SK-MEL-5 (cell line): ENCODE data around the gene HGF. TPM values are rescaled to one million over a fixed set of nuclear protein-coding genes. Genes with fewer than 3 reads are reported as not detected.
"Not testable (repeated sequence)": the region's sequence is repeated elsewhere in the genome, so short reads cannot be mapped to it uniquely, and the experiment has no call there.

Source experiments
- DNase-seq: peaks from one replicate; pipeline ENCODE4 v3.0.0-alpha.2; 2016; ENCODE audit warnings: low read depth, low spot score
- in situ Hi-C: cut with HindIII; loops from 2 replicates; pipeline ENCODE4 v1.10.0; 2016; ENCODE audit warnings: low sequenced_read_pairs, high pct_unique_total_duplicates, low pct_unique_long_range_greater_than_20kb
- polyA plus RNA-seq, 2 experiments: library from polyadenylated mRNA; depleted of rRNA; stranded (reverse); fragments of >200 nt; gene quantifications; 2 replicates each; pipeline ENCODE4 v1.2.3, GENCODE V29; 2015
- total RNA-seq: library from RNA; depleted of rRNA; stranded (reverse); fragments of >200 nt; shearing (Covaris generic); gene quantifications from 2 replicates; pipeline ENCODE4 v1.2.3, GENCODE V29; 2014; rRNA removed

HGF gene
- total RNA-seq = 0.11 and 0.27 TPM in 2 replicates
- polyA plus RNA-seq (2015; cell fraction: cytosol; rRNA removed) = 0.13 TPM in 1 of 2 replicates, not detected in the other
- 0.07 and 0.28 TPM in 2 replicates for polyA plus RNA-seq (2015; cell fraction: nucleus; rRNA removed)

- in situ Hi-C loops = no loop called here
- DNase-seq = peak; percentile 28
These were observed at the start of gene HGF for GRCh38 chr7:81769891-81770727. HGF (minus strand) TSS chr7:81770047; CDS start chr7:81769971, 76 bp downstream.

- in situ Hi-C loops = no loop called here
- DNase-seq = no peak
These were observed 46.5 kb upstream of the HGF start for GRCh38 chr7:81816312-81816711.

- in situ Hi-C loops, DNase-seq: not testable (repeated sequence)
These were observed 43.1 kb upstream of the HGF start for GRCh38 chr7:81812866-81813476.

GRCh38 chr7:81811956-81812865 lies 42.4 kb upstream of the HGF start:
- in situ Hi-C loops = no loop called here
- DNase-seq = no peak

GRCh38 chr7:81810476-81811155 lies 40.8 kb upstream of the HGF start:
- in situ Hi-C loops = no loop called here
- no peak for DNase-seq

GRCh38 chr7:81808310-81808709 lies 38.5 kb upstream of the HGF start:
- DNase-seq, in situ Hi-C loops: not testable (repeated sequence)

- in situ Hi-C loops = no loop called here
These were observed 33.4 kb upstream of the HGF start for GRCh38 chr7:81803267-81803666.

GRCh38 chr7:81802251-81802650 lies 32.4 kb upstream of the HGF start:
- DNase-seq = no peak
- in situ Hi-C loops = no loop called here

More at GRCh38 chr7:81803267-81803666, 33.4 kb upstream of the HGF start:
- no peak for DNase-seq

GRCh38 chr7:81801532-81801931 lies 31.7 kb upstream of the HGF start:
- in situ Hi-C loops = no loop called here
- DNase-seq = no peak

GRCh38 chr7:81791568-81792518 lies 22.0 kb upstream of the HGF start:
- in situ Hi-C loops = no loop called here
- no peak for DNase-seq

GRCh38 chr7:81790686-81791085 lies 20.8 kb upstream of the HGF start:
- DNase-seq = no peak
- in situ Hi-C loops = no loop called here

GRCh38 chr7:81790120-81790500 lies 20.3 kb upstream of the HGF start:
- DNase-seq = no peak
- in situ Hi-C loops = no loop called here

- no peak for DNase-seq
- in situ Hi-C loops = no loop called here
These were observed 19.7 kb upstream of the HGF start for GRCh38 chr7:81789406-81790119.

- in situ Hi-C loops = no loop called here
- DNase-seq = no peak
These were observed 18.4 kb upstream of the HGF start for GRCh38 chr7:81788246-81788645.

- in situ Hi-C loops = no loop called here
- DNase-seq = no peak
These were observed 14.0 kb upstream of the HGF start for GRCh38 chr7:81783818-81784217.
